Stimulated activated CD8-positive, alpha-beta memory T cell treated with anti-CD3 and anti-CD28 coated beads, Interleukin-4, amount 100 ng/mL, for 48 hours (primary cell): ENCODE data around the gene SHISA5.
A peak's percentile ranks its signal among the peaks of the same experiment; 100 is the strongest.
"Not testable (repeated sequence)": the region's sequence is repeated elsewhere in the genome, so short reads cannot be mapped to it uniquely, and the experiment has no call there.

Experiments used
- DNase-seq: peaks from one replicate; pipeline ENCODE4 v3.0.0-alpha.2; 2020

The SHISA5 gene

GRCh38 chr3:48504051-48504946, at the start of gene SHISA5:
SHISA5 (minus strand) TSS chr3:48504174; CDS start chr3:48504094, 80 bp downstream.
- DNase-seq, result peak; percentile 74

- DNase-seq, result no peak
Measured at GRCh38 chr3:48553361-48553760, 49.4 kb upstream of the SHISA5 start.

- DNase-seq, result no peak
Measured at GRCh38 chr3:48552111-48552951, 48.4 kb upstream of the SHISA5 start.

GRCh38 chr3:48551651-48552050, 47.7 kb upstream of the SHISA5 start:
- not testable (repeated sequence) for DNase-seq

- DNase-seq, result peak; percentile 93
Measured at GRCh38 chr3:48548729-48549705, 45.0 kb upstream of the SHISA5 start.

- DNase-seq, result no peak
Measured at GRCh38 chr3:48548126-48548525, 44.2 kb upstream of the SHISA5 start.

GRCh38 chr3:48546203-48546829, 42.3 kb upstream of the SHISA5 start:
- no peak for DNase-seq

GRCh38 chr3:48544141-48544540, 40.2 kb upstream of the SHISA5 start:
- DNase-seq, result no peak

GRCh38 chr3:48543271-48543866, 39.4 kb upstream of the SHISA5 start:
- no peak for DNase-seq

- no peak for DNase-seq
Measured at GRCh38 chr3:48538451-48538850, 34.5 kb upstream of the SHISA5 start.

- DNase-seq, result no peak
Measured at GRCh38 chr3:48536785-48537184, 32.8 kb upstream of the SHISA5 start.

- no peak for DNase-seq
Measured at GRCh38 chr3:48536116-48536515, 32.1 kb upstream of the SHISA5 start.

- DNase-seq, result no peak
Measured at GRCh38 chr3:48535578-48535977, 31.6 kb upstream of the SHISA5 start.

GRCh38 chr3:48532977-48533337, 29.0 kb upstream of the SHISA5 start:
- DNase-seq, result no peak

- no peak for DNase-seq
Measured at GRCh38 chr3:48532271-48532976, 28.4 kb upstream of the SHISA5 start.

GRCh38 chr3:48530701-48531100, 26.7 kb upstream of the SHISA5 start:
- DNase-seq, result not testable (repeated sequence)

- no peak for DNase-seq
Measured at GRCh38 chr3:48528754-48529153, 24.8 kb upstream of the SHISA5 start.

- no peak for DNase-seq
Measured at GRCh38 chr3:48528048-48528447, 24.1 kb upstream of the SHISA5 start.

- DNase-seq, result no peak
Measured at GRCh38 chr3:48524970-48525369, 21.0 kb upstream of the SHISA5 start.

GRCh38 chr3:48521635-48522034, 17.7 kb upstream of the SHISA5 start:
- no peak for DNase-seq

GRCh38 chr3:48519277-48519643, 15.3 kb upstream of the SHISA5 start:
- DNase-seq, result no peak
